ENCODE measurements around the gene SYS1. TPM values are rescaled to one million over a fixed set of nuclear protein-coding genes. Genes with fewer than 3 reads are reported as not detected.

Gene SYS1
- total RNA-seq, 1 experiment from 2014 or later: 19.1 TPM

- intact Hi-C loops (cut with micrococcal nuclease): no loop called here
- ChIA-PET CTCF (interaction anchor here (0.5 to 2.3 kb wide), 7 partner anchors 12 to 85 kb away, joined by 3 to 10 read pairs (median 3); partner anchors contain the start of gene SYS1), POLR2A (interaction anchor here (1.1 to 2.3 kb wide), 2 partner anchors 12 to 41 kb away, joined by 4 to 10 read pairs; partner anchors contain the start of genes PIGT and SYS1)
- Mint-ChIP-seq H3K9me3 (ENCODE audit: unreplicated experiment) (peaks cover 19% of the 10 kb centered on the region), H3K27me3 (ENCODE audit: insufficient read depth, unreplicated experiment) (no peaks in the 10 kb centered on the region), H3K4me3 (ENCODE audit: unreplicated experiment) (peak overlapping the region; percentile 71), H3K27ac (ENCODE audit: low read depth, unreplicated experiment) (no peak overlapping the region), H3K4me1 (ENCODE audit: insufficient read depth, unreplicated experiment) (no peaks in the 10 kb centered on the region), H3K36me3 (ENCODE audit: insufficient read depth, unreplicated experiment) (no peaks in the 10 kb centered on the region)
- TF ChIP-seq CTCF (IDR thresholded peaks at IDR 0.05; ENCODE audit: unreplicated experiment): no peak
- no peak for DNase-seq (ENCODE audit: unreplicated experiment)
- no TSS peak for BruUV-seq (replicated peaks)
Measured at GRCh38 chr20:45404438-45404837, 41.5 kb downstream of the SYS1 start.

- peak overlapping the region; percentile 71 for H3K4me3 Mint-ChIP-seq (ENCODE audit: unreplicated experiment)
- H3K4me1 Mint-ChIP-seq (ENCODE audit: insufficient read depth, unreplicated experiment): no peaks in the 10 kb centered on the region
- peaks cover 11% of the 10 kb centered on the region for H3K9me3 Mint-ChIP-seq (ENCODE audit: unreplicated experiment)
- TF ChIP-seq CTCF (IDR thresholded peaks at IDR 0.05; ENCODE audit: unreplicated experiment): no peak
- H3K36me3 Mint-ChIP-seq (ENCODE audit: insufficient read depth, unreplicated experiment): no peaks in the 10 kb centered on the region
- no peak for DNase-seq (ENCODE audit: unreplicated experiment)
- ChIA-PET CTCF (interaction anchor here (1.0 to 2.3 kb wide), 2 partner anchors 13 to 43 kb away, joined by 7 to 10 read pairs; partner anchors contain the start of gene SYS1), POLR2A (interaction anchor here (0.9 to 1.0 kb wide), 2 partner anchors 10 to 374 kb away, joined by 3 read pairs; partner anchors contain the start of gene PIGT)
- intact Hi-C loops (cut with micrococcal nuclease): no loop called here
- BruUV-seq (replicated peaks): no TSS peak
- H3K27me3 Mint-ChIP-seq (ENCODE audit: insufficient read depth, unreplicated experiment): no peaks in the 10 kb centered on the region
- no peak overlapping the region for H3K27ac Mint-ChIP-seq (ENCODE audit: low read depth, unreplicated experiment)
Measured at GRCh38 chr20:45405571-45406259, 42.8 kb downstream of the SYS1 start.

- no peak for TF ChIP-seq CTCF (IDR thresholded peaks at IDR 0.05; ENCODE audit: unreplicated experiment)
- Mint-ChIP-seq H3K4me1 (ENCODE audit: insufficient read depth, unreplicated experiment) (no peaks in the 10 kb centered on the region), H3K27ac (ENCODE audit: low read depth, unreplicated experiment) (no peak overlapping the region), H3K4me3 (ENCODE audit: unreplicated experiment) (peak overlapping the region; percentile 71), H3K9me3 (ENCODE audit: unreplicated experiment) (peaks cover 8% of the 10 kb centered on the region), H3K36me3 (ENCODE audit: insufficient read depth, unreplicated experiment) (no peaks in the 10 kb centered on the region), H3K27me3 (ENCODE audit: insufficient read depth, unreplicated experiment) (no peaks in the 10 kb centered on the region)
- BruUV-seq (replicated peaks): no TSS peak
- DNase-seq (ENCODE audit: unreplicated experiment): peak; percentile 40
- ChIA-PET POLR2A (interaction anchor here (0.6 to 1.8 kb wide), 7 partner anchors 10 to 374 kb away, joined by 3 to 16 read pairs (median 4); partner anchors contain the start of gene PIGT), CTCF (interaction anchor here (1.0 to 2.2 kb wide), 4 partner anchors 10 to 44 kb away, joined by 3 to 9 read pairs (median 6); partner anchors contain the start of gene SYS1)
- intact Hi-C loops (cut with micrococcal nuclease): no loop called here
Measured at GRCh38 chr20:45406260-45407066, 43.5 kb downstream of the SYS1 start.
